ENCODE results near the gene OSBPL9. TPM values are rescaled to one million over a fixed set of nuclear protein-coding genes. Genes with fewer than 3 reads are reported as not detected.

Gene OSBPL9
- total and polyA plus RNA-seq, 2 experiments from 2014 or later, result 82.7 to 102 TPM

GRCh38 chr1:51634618-51635017 is 17.7 kb downstream of the OSBPL9 start:
- H3K4me1 Mint-ChIP-seq, result no peaks in the 10 kb centered on the region
- DNase-seq (ENCODE audit: low spot score), result no peak
- H3K27me3 ChIP-seq (ENCODE audit: insufficient read depth), result no peaks in the 10 kb centered on the region
- no peak overlapping the region for H3K4me3 ChIP-seq
- no peaks in the 10 kb centered on the region for H3F3A ChIP-seq (replicated peaks; ENCODE audit: low read depth)
- H3K9me2 ChIP-seq (ENCODE audit: insufficient read depth), result no peaks in the 10 kb centered on the region
- no peak for ATAC-seq
- H3K27me3 Mint-ChIP-seq (ENCODE audit: insufficient read depth, low read depth, poor library complexity), result no peaks in the 10 kb centered on the region
- H3K79me2 ChIP-seq (replicated peaks; ENCODE audit: insufficient read depth), result peaks cover 16% of the 10 kb centered on the region
- TF ChIP-seq JUNB (IDR thresholded peaks at IDR 0.05; ENCODE audit: unreplicated experiment), result no peak
- TF ChIP-seq EZH2 (IDR thresholded peaks at IDR 0.05; ENCODE audit: low read depth, unreplicated experiment), result no peak
- no peak for TF ChIP-seq ZNF114 (CRISPR knock-in tag; IDR thresholded peaks at IDR 0.05)
- TF ChIP-seq REST (IDR thresholded peaks at IDR 0.05; ENCODE audit: unreplicated experiment), result no peak
- TF ChIP-seq CTCF (conservative IDR thresholded peaks at IDR 0.05; ENCODE audit: low read depth in 2 of 2), result no peak
- no peak for TF ChIP-seq EZH2phosphoT487 (IDR thresholded peaks at IDR 0.05; ENCODE audit: unreplicated experiment)
- no peak for TF ChIP-seq ZNF462 (CRISPR knock-in tag; IDR thresholded peaks at IDR 0.05)
- no peak for TF ChIP-seq CREB1 (CRISPR knock-in tag; IDR thresholded peaks at IDR 0.05; ENCODE audit: low read depth)
- TF ChIP-seq ZNF331 (CRISPR knock-in tag; IDR thresholded peaks at IDR 0.05; ENCODE audit: low read depth), result no peak
- no peak for TF ChIP-seq ETS1 (IDR thresholded peaks at IDR 0.05)
- no peak for TF ChIP-seq NANOG (IDR thresholded peaks at IDR 0.05; ENCODE audit: borderline replicate concordance)
- no peak for TF ChIP-seq STAT1 (IDR thresholded peaks at IDR 0.05; ENCODE audit: unreplicated experiment)
- TF ChIP-seq POLR2AphosphoS5 (IDR thresholded peaks at IDR 0.05; ENCODE audit: low read depth), result no peak
- H2AFZ ChIP-seq, result no peak overlapping the region
- no peaks in the 10 kb centered on the region for H4K20me1 ChIP-seq (replicated peaks; ENCODE audit: insufficient read depth)
- no peaks in the 10 kb centered on the region; the same call in 2 of the 3 replicates for H3K9me3 Mint-ChIP-seq
- H3K36me3 ChIP-seq (ENCODE audit: insufficient read depth), result no peaks in the 10 kb centered on the region
- peak overlapping the region; percentile 27; the same call in 1 of the 2 replicates for H3K27ac Mint-ChIP-seq
- H3K36me3 Mint-ChIP-seq (ENCODE audit: low read depth), result no peaks in the 10 kb centered on the region
- no peaks in the 10 kb centered on the region for H3K4me1 ChIP-seq (ENCODE audit: insufficient read depth)
- H3K27ac ChIP-seq (ENCODE audit: low read depth), result no peak overlapping the region
- H3K4me2 ChIP-seq, result no peak overlapping the region
- no peak overlapping the region for H3K4me3 Mint-ChIP-seq
